Measurements from ENCODE around the gene BMP2K. TPM values are rescaled to one million over a fixed set of nuclear protein-coding genes. Genes with fewer than 3 reads are reported as not detected.

The BMP2K gene
- total RNA-seq, 1 donor from 2014 or later = 33.3 TPM

DNA sequence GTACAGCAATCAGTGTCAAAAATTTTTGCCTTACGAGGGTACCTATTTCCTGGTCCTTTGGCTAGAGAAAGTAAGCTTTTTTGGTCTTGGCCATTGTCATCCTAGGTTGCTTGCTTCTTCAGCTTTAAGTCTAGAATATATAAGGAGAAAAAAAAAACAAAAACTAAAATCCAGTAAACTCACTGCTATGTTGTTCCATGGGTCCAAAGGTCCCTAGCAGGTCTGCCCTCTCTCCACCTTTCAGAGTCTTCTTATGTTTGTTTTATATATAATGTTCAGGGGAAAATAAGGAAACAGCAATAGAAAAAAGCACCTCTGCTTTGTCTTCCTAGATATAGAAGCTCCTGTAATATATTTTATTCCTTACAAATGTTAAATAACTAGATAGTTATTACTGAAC lies 18.1 kb upstream of the BMP2K start:
- H3K4me2 ChIP-seq (ENCODE audit: low read length) = no peak overlapping the region
- H4K20me1 ChIP-seq (ENCODE audit: insufficient read depth, low read length) = no peaks in the 10 kb centered on the region
- no peaks in the 10 kb centered on the region for H3K36me3 ChIP-seq (ENCODE audit: insufficient read depth, low read length)
- H3K27me3 ChIP-seq (ENCODE audit: insufficient read depth, low read length) = no peaks in the 10 kb centered on the region
- H3K4me3 Mint-ChIP-seq (ENCODE audit: unreplicated experiment) = no peak overlapping the region
- no peak for FAIRE-seq
- TF ChIP-seq EZH2 (IDR thresholded peaks at IDR 0.05; ENCODE audit: insufficient read depth, low read length) = no peak
- TF ChIP-seq, protein P1, sequence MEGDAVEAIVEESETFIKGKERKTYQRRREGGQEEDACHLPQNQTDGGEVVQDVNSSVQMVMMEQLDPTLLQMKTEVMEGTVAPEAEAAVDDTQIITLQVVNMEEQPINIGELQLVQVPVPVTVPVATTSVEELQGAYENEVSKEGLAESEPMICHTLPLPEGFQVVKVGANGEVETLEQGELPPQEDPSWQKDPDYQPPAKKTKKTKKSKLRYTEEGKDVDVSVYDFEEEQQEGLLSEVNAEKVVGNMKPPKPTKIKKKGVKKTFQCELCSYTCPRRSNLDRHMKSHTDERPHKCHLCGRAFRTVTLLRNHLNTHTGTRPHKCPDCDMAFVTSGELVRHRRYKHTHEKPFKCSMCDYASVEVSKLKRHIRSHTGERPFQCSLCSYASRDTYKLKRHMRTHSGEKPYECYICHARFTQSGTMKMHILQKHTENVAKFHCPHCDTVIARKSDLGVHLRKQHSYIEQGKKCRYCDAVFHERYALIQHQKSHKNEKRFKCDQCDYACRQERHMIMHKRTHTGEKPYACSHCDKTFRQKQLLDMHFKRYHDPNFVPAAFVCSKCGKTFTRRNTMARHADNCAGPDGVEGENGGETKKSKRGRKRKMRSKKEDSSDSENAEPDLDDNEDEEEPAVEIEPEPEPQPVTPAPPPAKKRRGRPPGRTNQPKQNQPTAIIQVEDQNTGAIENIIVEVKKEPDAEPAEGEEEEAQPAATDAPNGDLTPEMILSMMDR (IDR thresholded peaks at IDR 0.05; ENCODE audit: insufficient read depth, low read depth, low read length) = no peak
- no peaks in the 10 kb centered on the region for H3K36me3 Mint-ChIP-seq (ENCODE audit: low read depth, unreplicated experiment)
- H3K9me3 ChIP-seq (ENCODE audit: insufficient read depth, low read depth, low read length) = no peaks in the 10 kb centered on the region
- H3K9ac ChIP-seq (ENCODE audit: low read length) = no peak overlapping the region
- H3K4me3 ChIP-seq (ENCODE audit: insufficient read depth, low read depth, low read length) = no peak overlapping the region
- H3K79me2 ChIP-seq (ENCODE audit: insufficient read depth, low read length) = no peaks in the 10 kb centered on the region
- no peaks in the 10 kb centered on the region for H3K9me3 Mint-ChIP-seq (ENCODE audit: unreplicated experiment)
- H3K4me1 Mint-ChIP-seq (ENCODE audit: low read depth, unreplicated experiment) = no peaks in the 10 kb centered on the region
- H2AFZ ChIP-seq (ENCODE audit: low read depth, low read length) = no peak overlapping the region
- no peak overlapping the region for H3K27ac ChIP-seq (ENCODE audit: low read depth, low read length)
- no peaks in the 10 kb centered on the region for H3K4me1 ChIP-seq (ENCODE audit: insufficient read depth, low read length)
- no peak for DNase-seq (ENCODE audit: low read depth)
- no peak overlapping the region for H3K27ac Mint-ChIP-seq (ENCODE audit: unreplicated experiment)
- peaks cover 5% of the 10 kb centered on the region for H3K27me3 Mint-ChIP-seq (ENCODE audit: low read depth, unreplicated experiment)

DNA sequence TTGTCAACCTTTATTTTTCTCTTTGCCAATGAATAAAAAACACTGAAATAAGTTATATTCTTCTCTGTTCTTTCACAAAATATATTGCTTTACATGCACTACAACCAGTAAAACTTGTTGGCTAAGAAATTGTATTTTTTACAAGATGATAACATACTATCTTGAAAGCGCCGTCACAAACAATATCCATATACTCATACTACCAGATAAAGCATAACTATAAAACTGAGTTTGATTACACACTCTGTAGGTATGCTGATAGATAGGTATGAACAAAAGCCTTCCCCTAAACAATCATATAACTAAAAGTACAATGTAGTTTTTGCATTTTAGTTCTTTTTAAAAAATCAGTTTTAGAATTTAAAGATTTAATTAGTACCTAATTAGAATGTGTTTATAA lies 13.6 kb upstream of the BMP2K start:
- H3K4me1 ChIP-seq (ENCODE audit: insufficient read depth, low read length) = no peaks in the 10 kb centered on the region
- no peak overlapping the region for H3K27ac Mint-ChIP-seq (ENCODE audit: unreplicated experiment)

DNA sequence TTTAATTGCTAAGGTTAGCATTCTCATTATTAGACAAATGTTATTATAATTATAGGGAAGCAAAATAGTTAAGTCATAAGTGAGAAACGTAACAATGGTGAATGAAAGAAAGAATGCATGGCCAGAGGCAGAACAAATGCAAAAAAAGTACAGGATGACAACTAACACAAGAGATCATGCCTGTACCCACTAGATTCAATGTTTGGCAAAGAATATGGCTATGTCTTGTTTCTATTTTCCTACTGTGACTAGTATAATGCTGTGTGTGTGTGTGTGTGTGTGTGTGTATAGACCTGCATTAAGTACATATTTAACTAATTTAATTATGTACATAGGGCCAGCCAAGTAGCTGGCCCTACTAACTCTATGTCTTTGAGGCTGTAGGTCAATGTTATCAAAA lies 12.9 kb upstream of the BMP2K start:
- no peaks in the 10 kb centered on the region for H3K36me3 ChIP-seq (ENCODE audit: insufficient read depth, low read length)
- Mint-ChIP-seq H3K9me3 (ENCODE audit: unreplicated experiment) (no peaks in the 10 kb centered on the region), H3K4me1 (ENCODE audit: low read depth, unreplicated experiment) (peaks cover 1% of the 10 kb centered on the region), H3K4me3 (ENCODE audit: unreplicated experiment) (no peak overlapping the region), H3K36me3 (ENCODE audit: low read depth, unreplicated experiment) (no peaks in the 10 kb centered on the region), H3K27me3 (ENCODE audit: low read depth, unreplicated experiment) (no peaks in the 10 kb centered on the region), H3K27ac (ENCODE audit: unreplicated experiment) (no peak overlapping the region)
- no peak overlapping the region for H3K4me2 ChIP-seq (ENCODE audit: low read length)
- no peak overlapping the region for H2AFZ ChIP-seq (ENCODE audit: low read depth, low read length)
- H3K4me3 ChIP-seq (ENCODE audit: insufficient read depth, low read depth, low read length) = no peak overlapping the region
- no peak for TF ChIP-seq EZH2 (IDR thresholded peaks at IDR 0.05; ENCODE audit: insufficient read depth, low read length)
- TF ChIP-seq, protein P1 (IDR thresholded peaks at IDR 0.05; ENCODE audit: insufficient read depth, low read depth, low read length) = no peak
- no peaks in the 10 kb centered on the region for H4K20me1 ChIP-seq (ENCODE audit: insufficient read depth, low read length)
- no peaks in the 10 kb centered on the region for H3K9me3 ChIP-seq (ENCODE audit: insufficient read depth, low read depth, low read length)
- no peaks in the 10 kb centered on the region for H3K4me1 ChIP-seq (ENCODE audit: insufficient read depth, low read length)
- no peaks in the 10 kb centered on the region for H3K27me3 ChIP-seq (ENCODE audit: insufficient read depth, low read length)
- FAIRE-seq (no peak), DNase-seq (ENCODE audit: low read depth) (no peak)
- H3K79me2 ChIP-seq (ENCODE audit: insufficient read depth, low read length) = no peaks in the 10 kb centered on the region
- no peak overlapping the region for H3K27ac ChIP-seq (ENCODE audit: low read depth, low read length)
- H3K9ac ChIP-seq (ENCODE audit: low read length) = no peak overlapping the region

More for the DNA sequence above, 13.6 kb upstream of the BMP2K start:
- Mint-ChIP-seq H3K4me3 (ENCODE audit: unreplicated experiment) (no peak overlapping the region), H3K4me1 (ENCODE audit: low read depth, unreplicated experiment) (peaks cover 1% of the 10 kb centered on the region), H3K27me3 (ENCODE audit: low read depth, unreplicated experiment) (no peaks in the 10 kb centered on the region), H3K36me3 (ENCODE audit: low read depth, unreplicated experiment) (no peaks in the 10 kb centered on the region), H3K9me3 (ENCODE audit: unreplicated experiment) (no peaks in the 10 kb centered on the region)
- no peaks in the 10 kb centered on the region for H3K79me2 ChIP-seq (ENCODE audit: insufficient read depth, low read length)
- no peak overlapping the region for H3K9ac ChIP-seq (ENCODE audit: low read length)
- no peak overlapping the region for H3K4me2 ChIP-seq (ENCODE audit: low read length)
- H3K9me3 ChIP-seq (ENCODE audit: insufficient read depth, low read depth, low read length) = no peaks in the 10 kb centered on the region
- no peaks in the 10 kb centered on the region for H4K20me1 ChIP-seq (ENCODE audit: insufficient read depth, low read length)
- no peak for FAIRE-seq
- H2AFZ ChIP-seq (ENCODE audit: low read depth, low read length) = no peak overlapping the region
- H3K36me3 ChIP-seq (ENCODE audit: insufficient read depth, low read length) = no peaks in the 10 kb centered on the region
- H3K4me3 ChIP-seq (ENCODE audit: insufficient read depth, low read depth, low read length) = no peak overlapping the region
- H3K27me3 ChIP-seq (ENCODE audit: insufficient read depth, low read length) = no peaks in the 10 kb centered on the region
- TF ChIP-seq, protein P1 (IDR thresholded peaks at IDR 0.05; ENCODE audit: insufficient read depth, low read depth, low read length) = no peak
- no peak for TF ChIP-seq EZH2 (IDR thresholded peaks at IDR 0.05; ENCODE audit: insufficient read depth, low read length)
- no peak for DNase-seq (ENCODE audit: low read depth)
- H3K27ac ChIP-seq (ENCODE audit: low read depth, low read length) = no peak overlapping the region
